Duodenal mucosa (tissue), 2 donors: ENCODE data around the gene AKAP13.

Experiments used
- H3K27ac ChIP-seq: one replicate; pipeline ENCODE4 v1.7.0; 2013; ENCODE audit warnings: low read depth, low read length
- H3K27me3 ChIP-seq, 2 donors: one replicate each; pipeline ENCODE4 v1.7.0; 2013; ENCODE audit warnings: low read length in 2 of 2, control low read depth in 1 of 2; ENCODE audit not compliant: insufficient read depth in 2 of 2, control insufficient read depth in 1 of 2
- H3K36me3 ChIP-seq, 2 donors: one replicate each; pipeline ENCODE4 v1.7.0; 2013; ENCODE audit warnings: low read length in 2 of 2, control low read depth in 1 of 2; ENCODE audit not compliant: insufficient read depth in 2 of 2, control insufficient read depth in 1 of 2
- H3K4me1 ChIP-seq, 2 donors: one replicate each; pipeline ENCODE4 v1.7.0; 2013; ENCODE audit warnings: low read length in 2 of 2, control low read depth in 1 of 2; ENCODE audit not compliant: insufficient read depth in 2 of 2, control insufficient read depth in 1 of 2
- H3K4me3 ChIP-seq, 2 donors: one replicate each; pipeline ENCODE4 v1.7.0; 2013; ENCODE audit warnings: low read length in 2 of 2, low read depth in 1 of 2
- H3K9ac ChIP-seq, 2 donors: one replicate each; pipeline ENCODE4 v1.7.0; 2013; ENCODE audit warnings: low read length in 2 of 2, low read depth in 1 of 2
- H3K9me3 ChIP-seq, 2 donors: one replicate each; pipeline ENCODE4 v1.7.0; 2013; ENCODE audit warnings: low read length in 2 of 2, control low read depth in 1 of 2; ENCODE audit not compliant: control insufficient read depth in 1 of 2

AKAP13 gene

DNA sequence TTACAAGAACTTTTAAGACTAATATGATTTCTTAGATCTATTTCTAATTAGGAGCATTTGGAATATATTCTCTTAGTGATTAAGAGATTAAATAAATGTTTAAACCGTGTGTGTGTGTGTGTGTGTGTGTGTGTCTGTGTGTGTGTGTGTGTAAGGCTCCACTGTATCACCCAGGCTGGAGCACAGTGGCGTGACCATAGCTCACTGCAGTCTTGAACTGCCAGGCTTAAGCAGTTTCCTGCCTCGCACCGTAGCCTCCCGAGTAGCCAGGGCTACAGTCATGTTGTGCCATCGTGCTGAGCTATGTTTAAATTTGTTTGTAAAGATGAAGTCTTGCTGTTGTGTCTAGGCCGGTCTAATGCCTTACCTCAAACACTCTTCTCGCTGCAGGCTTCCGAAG lies 305.0 kb downstream of the AKAP13 start:
- Histone ChIP-seq H3K27ac (no peak overlapping the region), H3K4me3 (no peak overlapping the region), H3K4me1 (peaks cover 4 to 12% of the 10 kb centered on the region in 2 donors), H3K27me3 (no peaks in the 10 kb centered on the region), H3K36me3 (peaks cover 29 to 50% of the 10 kb centered on the region in 2 donors), H3K9ac (no peak overlapping the region), H3K9me3 (no peaks in the 10 kb centered on the region)

DNA sequence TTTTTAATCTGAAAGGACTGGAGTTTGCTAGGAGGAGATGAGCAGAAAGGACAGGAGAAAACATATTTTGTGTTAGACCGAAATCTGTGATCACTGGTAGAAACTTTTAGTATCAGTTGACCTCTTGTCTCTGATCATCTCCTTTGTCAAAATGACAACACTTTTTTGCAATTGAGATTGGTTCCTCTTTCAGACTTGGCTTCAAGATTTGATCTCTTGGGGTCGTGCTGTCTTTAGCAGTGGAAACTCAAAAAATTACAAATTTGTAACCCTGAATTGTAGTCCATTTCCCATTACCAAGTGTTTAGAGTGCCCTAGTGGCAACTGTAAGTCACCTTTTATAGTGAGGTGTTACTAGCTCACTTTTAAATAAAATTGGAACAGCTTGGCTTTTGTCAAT lies 306.9 kb downstream of the AKAP13 start:
- Histone ChIP-seq H3K27me3 (no peaks in the 10 kb centered on the region), H3K27ac (no peak overlapping the region), H3K36me3 (peaks cover 39 to 45% of the 10 kb centered on the region in 2 donors), H3K4me3 (no peak overlapping the region), H3K9me3 (no peaks in the 10 kb centered on the region), H3K4me1 (peaks cover 10 to 16% of the 10 kb centered on the region in 2 donors), H3K9ac (no peak overlapping the region)

- no peak overlapping the region for H3K9ac ChIP-seq
- no peaks in the 10 kb centered on the region for H3K9me3 ChIP-seq
- H3K27me3 ChIP-seq = no peaks in the 10 kb centered on the region
- H3K36me3 ChIP-seq = peaks cover 44 to 47% of the 10 kb centered on the region in 2 donors
- no peak overlapping the region for H3K4me3 ChIP-seq
- no peak overlapping the region for H3K27ac ChIP-seq
- peaks cover 16 to 17% of the 10 kb centered on the region in 2 donors for H3K4me1 ChIP-seq
Observed at GRCh38 chr15:85688711-85689110, 308.3 kb downstream of the AKAP13 start.

DNA sequence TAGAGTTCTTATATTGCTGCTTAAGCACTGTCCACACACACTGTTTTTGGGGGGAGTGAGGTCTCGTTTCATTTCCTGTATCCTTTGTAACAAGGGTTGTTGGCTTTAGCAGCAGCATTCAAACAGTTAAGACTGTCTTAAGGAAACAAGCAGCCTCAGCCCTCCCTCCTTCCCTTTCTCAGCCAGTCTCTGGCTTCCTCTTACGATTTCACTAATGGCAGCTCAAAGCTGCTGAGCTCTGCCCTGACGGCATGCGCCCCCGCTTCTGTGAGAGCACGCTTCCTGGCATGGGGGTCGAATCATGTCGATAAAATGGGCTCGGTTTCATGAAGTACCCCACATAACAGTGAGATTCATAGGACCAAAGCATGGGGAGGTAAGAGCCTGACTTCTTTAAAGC lies 309.3 kb downstream of the AKAP13 start:
- Histone ChIP-seq H3K36me3 (peaks cover 45 to 46% of the 10 kb centered on the region in 2 donors), H3K9me3 (no peaks in the 10 kb centered on the region), H3K9ac (peak overlapping the region; percentile 55 to 70), H3K27me3 (no peaks in the 10 kb centered on the region), H3K27ac (peak overlapping the region; percentile 43), H3K4me1 (peaks cover 16 to 17% of the 10 kb centered on the region in 2 donors), H3K4me3 (peak overlapping the region; percentile 66 to 70)

GRCh38 chr15:85690561-85691231 lies 310.3 kb downstream of the AKAP13 start:
- peak overlapping the region; percentile 61 to 66 for H3K4me3 ChIP-seq
- peak overlapping the region; percentile 46 to 55 for H3K9ac ChIP-seq
- H3K27ac ChIP-seq = no peak overlapping the region
- peaks cover 16 to 17% of the 10 kb centered on the region in 2 donors for H3K4me1 ChIP-seq
- H3K27me3 ChIP-seq = no peaks in the 10 kb centered on the region
- H3K36me3 ChIP-seq = peaks cover 45 to 51% of the 10 kb centered on the region in 2 donors
- H3K9me3 ChIP-seq = no peaks in the 10 kb centered on the region

GRCh38 chr15:85691350-85692240 lies 311.2 kb downstream of the AKAP13 start:
- peaks cover 46 to 51% of the 10 kb centered on the region in 2 donors for H3K36me3 ChIP-seq
- H3K27me3 ChIP-seq = no peaks in the 10 kb centered on the region
- H3K9ac ChIP-seq = peak overlapping the region; percentile 40 to 46
- no peaks in the 10 kb centered on the region for H3K9me3 ChIP-seq
- peak overlapping the region; percentile 63 for H3K27ac ChIP-seq
- H3K4me1 ChIP-seq = peaks cover 16 to 17% of the 10 kb centered on the region in 2 donors
- peak overlapping the region; percentile 61 to 66 for H3K4me3 ChIP-seq

DNA sequence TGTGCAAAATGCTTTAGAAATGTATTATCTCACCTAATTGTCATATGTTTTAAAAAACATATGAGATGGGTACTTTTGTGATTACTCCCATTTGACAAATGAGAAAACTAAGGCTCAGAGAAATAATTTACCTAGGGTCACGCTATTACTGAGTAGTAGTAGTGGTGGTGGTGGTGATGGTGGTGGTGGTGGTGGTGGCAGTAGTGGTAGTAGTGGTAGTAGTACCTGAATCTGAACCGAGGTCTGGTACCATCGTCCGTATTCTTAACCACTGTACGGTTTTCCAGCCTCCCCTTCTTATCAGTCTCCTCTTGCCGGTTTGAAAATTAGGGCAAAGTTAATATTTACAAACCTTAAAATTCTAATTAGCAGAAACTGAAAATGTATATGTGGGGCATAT lies 311.9 kb downstream of the AKAP13 start:
- Histone ChIP-seq H3K4me3 (peak overlapping the region; percentile 61 to 66), H3K27ac (no peak overlapping the region), H3K27me3 (no peaks in the 10 kb centered on the region), H3K36me3 (peaks cover 47 to 50% of the 10 kb centered on the region in 2 donors), H3K9me3 (no peaks in the 10 kb centered on the region), H3K4me1 (peaks cover 16 to 17% of the 10 kb centered on the region in 2 donors), H3K9ac (peak overlapping the region in 1 of 2 donors; percentile 46)

DNA sequence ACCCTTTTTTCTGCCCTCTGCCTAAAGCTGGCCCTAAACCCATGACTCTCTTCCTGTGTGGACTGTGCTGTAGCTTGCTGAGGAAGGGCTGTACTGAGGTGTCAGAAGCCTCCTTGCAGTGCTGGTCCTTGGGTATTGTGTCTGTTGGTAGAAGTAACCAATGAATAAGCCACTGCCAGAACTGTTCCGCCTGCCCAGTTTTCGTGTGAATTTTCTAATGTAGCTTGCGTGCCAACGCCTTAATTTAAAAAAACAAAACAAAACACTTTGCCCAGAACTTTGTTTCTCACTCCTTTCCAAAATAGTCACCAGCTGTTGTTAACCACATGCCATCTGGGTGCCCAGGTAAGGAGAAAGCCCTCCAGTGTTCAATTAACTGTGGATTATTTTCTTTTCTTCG lies 312.5 kb downstream of the AKAP13 start:
- H3K27ac ChIP-seq = no peak overlapping the region
- H3K9me3 ChIP-seq = no peaks in the 10 kb centered on the region
- no peaks in the 10 kb centered on the region for H3K27me3 ChIP-seq
- peak overlapping the region in 1 of 2 donors; percentile 25 for H3K4me3 ChIP-seq
- peaks cover 47 to 48% of the 10 kb centered on the region in 2 donors for H3K36me3 ChIP-seq
- H3K4me1 ChIP-seq = peaks cover 16 to 17% of the 10 kb centered on the region in 2 donors
- no peak overlapping the region for H3K9ac ChIP-seq

DNA sequence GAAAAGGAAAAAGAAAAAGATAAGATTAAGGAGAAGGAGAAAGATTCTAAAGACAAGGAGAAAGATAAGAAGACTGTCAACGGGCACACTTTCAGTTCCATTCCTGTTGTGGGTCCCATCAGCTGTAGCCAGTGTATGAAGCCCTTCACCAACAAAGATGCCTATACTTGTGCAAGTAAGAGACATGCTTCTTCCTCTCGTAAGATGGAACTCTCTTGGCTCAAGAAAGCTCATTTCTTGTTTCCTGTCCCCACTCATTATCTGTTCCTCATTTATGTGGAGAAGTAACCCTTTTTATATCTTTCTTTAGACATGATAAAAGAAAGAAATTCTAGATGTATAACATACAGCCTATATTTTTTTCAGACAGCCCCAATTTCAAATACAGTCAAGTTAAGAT lies 312.9 kb downstream of the AKAP13 start:
- no peaks in the 10 kb centered on the region for H3K27me3 ChIP-seq
- peaks cover 48 to 51% of the 10 kb centered on the region in 2 donors for H3K36me3 ChIP-seq
- H3K4me1 ChIP-seq = peaks cover 16 to 17% of the 10 kb centered on the region in 2 donors
- no peaks in the 10 kb centered on the region for H3K9me3 ChIP-seq
- no peak overlapping the region for H3K9ac ChIP-seq
- H3K4me3 ChIP-seq = peak overlapping the region in 1 of 2 donors; percentile 25
- H3K27ac ChIP-seq = no peak overlapping the region

- no peak overlapping the region for H3K9ac ChIP-seq
- peaks cover 48 to 50% of the 10 kb centered on the region in 2 donors for H3K36me3 ChIP-seq
- H3K4me1 ChIP-seq = peaks cover 8 to 14% of the 10 kb centered on the region in 2 donors
- peak overlapping the region; percentile 13 for H3K27ac ChIP-seq
- no peaks in the 10 kb centered on the region for H3K9me3 ChIP-seq
- H3K4me3 ChIP-seq = no peak overlapping the region
- no peaks in the 10 kb centered on the region for H3K27me3 ChIP-seq
Observed at GRCh38 chr15:85694091-85694490, 313.7 kb downstream of the AKAP13 start.
